ENCODE measurements around the gene ITPKC.
"Not testable (repeated sequence)": the region's sequence is repeated elsewhere in the genome, so short reads cannot be mapped to it uniquely, and the experiment has no call there.

ITPKC gene

GRCh38 chr19:40723661-40724254 lies 6.8 kb downstream of the ITPKC start:
- TF ChIP-seq, protein P1, sequence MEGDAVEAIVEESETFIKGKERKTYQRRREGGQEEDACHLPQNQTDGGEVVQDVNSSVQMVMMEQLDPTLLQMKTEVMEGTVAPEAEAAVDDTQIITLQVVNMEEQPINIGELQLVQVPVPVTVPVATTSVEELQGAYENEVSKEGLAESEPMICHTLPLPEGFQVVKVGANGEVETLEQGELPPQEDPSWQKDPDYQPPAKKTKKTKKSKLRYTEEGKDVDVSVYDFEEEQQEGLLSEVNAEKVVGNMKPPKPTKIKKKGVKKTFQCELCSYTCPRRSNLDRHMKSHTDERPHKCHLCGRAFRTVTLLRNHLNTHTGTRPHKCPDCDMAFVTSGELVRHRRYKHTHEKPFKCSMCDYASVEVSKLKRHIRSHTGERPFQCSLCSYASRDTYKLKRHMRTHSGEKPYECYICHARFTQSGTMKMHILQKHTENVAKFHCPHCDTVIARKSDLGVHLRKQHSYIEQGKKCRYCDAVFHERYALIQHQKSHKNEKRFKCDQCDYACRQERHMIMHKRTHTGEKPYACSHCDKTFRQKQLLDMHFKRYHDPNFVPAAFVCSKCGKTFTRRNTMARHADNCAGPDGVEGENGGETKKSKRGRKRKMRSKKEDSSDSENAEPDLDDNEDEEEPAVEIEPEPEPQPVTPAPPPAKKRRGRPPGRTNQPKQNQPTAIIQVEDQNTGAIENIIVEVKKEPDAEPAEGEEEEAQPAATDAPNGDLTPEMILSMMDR (IDR thresholded peaks at IDR 0.05; ENCODE audit: control extremely low read depth, extremely low read depth, low read depth, missing control alignments): no peak
- POLR2A ChIA-PET: no interaction called here
- CTCF ChIA-PET: interaction anchor here (1.0 to 2.4 kb wide), 3 partner anchors 10 to 89 kb away, joined by 3 to 6 read pairs (median 4); partner anchors contain the start of gene ACTMAP
- DNase-seq (ENCODE audit: extremely low spot score): no peak

GRCh38 chr19:40724315-40724714 lies 7.4 kb downstream of the ITPKC start:
- TF ChIP-seq, protein P1 (IDR thresholded peaks at IDR 0.05; ENCODE audit: control extremely low read depth, extremely low read depth, low read depth, missing control alignments): no peak
- ChIA-PET CTCF (interaction anchor here (1.7 to 2.4 kb wide), 2 partner anchors 26 to 90 kb away, joined by 4 to 6 read pairs; partner anchors contain the start of gene ACTMAP), POLR2A (interaction anchor here (0.6 kb wide), 1 partner anchor 138 kb away, joined by 3 read pairs; no protein-coding TSS in a partner anchor)
- DNase-seq (ENCODE audit: extremely low spot score): no peak

- TF ChIP-seq, protein P1 (IDR thresholded peaks at IDR 0.05; ENCODE audit: control extremely low read depth, extremely low read depth, low read depth, missing control alignments): no peak
- DNase-seq (ENCODE audit: extremely low spot score): no peak
- ChIA-PET POLR2A (interaction anchor here (0.6 kb wide), 1 partner anchor 138 kb away, joined by 3 read pairs; no protein-coding TSS in a partner anchor), CTCF (interaction anchor here (1.7 to 2.4 kb wide), 2 partner anchors 25 to 91 kb away, joined by 4 to 6 read pairs; partner anchors contain the start of gene ACTMAP)
These were observed 7.9 kb downstream of the ITPKC start for GRCh38 chr19:40724855-40725254.

DNA sequence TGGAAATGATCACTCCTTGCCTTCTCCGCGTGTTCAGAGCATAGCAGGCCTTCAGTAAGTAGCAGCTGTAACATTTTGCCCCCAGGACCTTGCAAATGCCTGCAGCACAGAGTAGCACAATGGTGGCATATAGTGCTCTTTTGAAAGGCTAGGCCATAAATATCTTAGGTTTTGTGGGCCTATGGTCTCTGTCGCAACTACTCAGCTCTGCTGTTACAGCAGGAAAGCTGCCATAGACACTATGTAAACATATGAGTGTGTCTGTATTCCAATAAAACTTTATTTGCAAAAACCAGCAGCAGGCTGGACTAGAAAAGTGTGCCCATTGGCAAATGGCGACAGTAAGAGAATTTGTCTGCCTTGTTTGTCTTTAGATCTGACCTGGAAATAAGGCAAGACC lies 9.4 kb downstream of the ITPKC start:
- ChIA-PET POLR2A (no interaction called here), CTCF (interaction anchor here (0.8 kb wide), 1 partner anchor 72 kb away, joined by 3 read pairs; the partner anchor contains the start of gene EGLN2)
- TF ChIP-seq, protein P1 (IDR thresholded peaks at IDR 0.05; ENCODE audit: control extremely low read depth, extremely low read depth, low read depth, missing control alignments): no peak
- no peak for DNase-seq (ENCODE audit: extremely low spot score)

- POLR2A ChIA-PET; DNase-seq (ENCODE audit: extremely low spot score): not testable (repeated sequence)
- CTCF ChIA-PET: interaction anchor here (1.1 kb wide), 1 partner anchor 32 kb away, joined by 3 read pairs; no protein-coding TSS in a partner anchor
These were observed 13.2 kb downstream of the ITPKC start for GRCh38 chr19:40730065-40730464.

DNA sequence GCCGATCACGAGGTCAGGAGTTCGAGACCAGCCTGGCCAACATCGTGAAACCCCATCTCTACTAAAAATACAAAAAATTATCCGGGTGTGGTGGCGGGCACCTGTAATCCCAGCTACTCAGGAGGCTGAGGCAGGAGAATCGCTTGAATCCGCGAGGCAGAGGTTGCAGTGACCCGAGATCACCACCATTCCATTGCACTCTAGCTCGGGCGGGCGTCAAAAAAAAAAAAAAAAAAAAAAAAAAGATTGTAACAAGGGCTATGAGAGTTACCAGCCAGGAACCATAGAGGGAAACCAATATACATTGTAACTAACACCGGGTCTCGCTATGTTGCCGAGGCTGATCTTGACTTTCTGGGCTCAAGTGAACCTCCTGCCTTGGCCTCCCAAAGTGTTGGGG lies 15.4 kb downstream of the ITPKC start:
- POLR2A ChIA-PET: interaction anchor here (0.6 kb wide), 1 partner anchor 31 kb away, joined by 5 read pairs; no protein-coding TSS in a partner anchor
- CTCF ChIA-PET: interaction anchor here (0.5 kb wide), 1 partner anchor 14 kb away, joined by 3 read pairs; no protein-coding TSS in a partner anchor
- not testable (repeated sequence) for DNase-seq (ENCODE audit: extremely low spot score)

DNA sequence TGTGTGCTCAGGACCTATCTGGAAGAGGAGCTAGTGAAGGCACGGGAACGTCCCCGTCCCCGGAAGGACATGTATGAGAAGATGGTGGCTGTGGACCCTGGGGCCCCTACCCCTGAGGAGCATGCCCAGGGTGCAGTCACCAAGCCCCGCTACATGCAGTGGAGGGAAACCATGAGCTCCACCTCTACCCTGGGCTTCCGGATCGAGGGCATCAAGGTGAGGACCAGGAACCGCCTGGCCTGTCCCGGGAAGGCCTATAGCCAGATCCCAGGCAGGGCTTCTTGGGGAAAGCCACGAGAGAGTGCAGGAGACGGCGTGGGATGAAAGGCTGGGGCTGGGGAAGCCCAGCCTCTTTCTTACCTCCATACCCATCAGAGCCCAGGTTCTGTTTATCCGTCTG lies 16.2 kb downstream of the ITPKC start:
- DNase-seq (ENCODE audit: extremely low spot score): no peak
- ChIA-PET CTCF (interaction anchor here (0.5 to 1.7 kb wide), 3 partner anchors 10 to 13 kb away, joined by 3 to 10 read pairs (median 4); no protein-coding TSS in a partner anchor), POLR2A (interaction anchor here (1.3 kb wide), 1 partner anchor 17 kb away, joined by 5 read pairs; the partner anchor contains the start of genes ACTMAP and SNRPA)
- TF ChIP-seq, protein P1 (IDR thresholded peaks at IDR 0.05; ENCODE audit: control extremely low read depth, extremely low read depth, low read depth, missing control alignments): no peak

All from GM10248 (cell line).